Transverse colon (tissue), 4 donors: ENCODE data around the gene IVD. TPM values are rescaled to one million over a fixed set of nuclear protein-coding genes. Genes with fewer than 3 reads are reported as not detected.
A peak's percentile ranks its signal among the peaks of the same experiment; 100 is the strongest.

Source experiments
- DNase-seq: peaks from one replicate; pipeline ENCODE4 v3.0.0-alpha.2; 2019
- H3K27ac ChIP-seq, 4 donors: fragments of 200-600 bp; sonication (generic); 2 replicates each; pipeline ENCODE4 v1.5.1; 2016 to 2018; ENCODE audit warnings: inconsistent platforms in 4 of 4
- H3K27me3 ChIP-seq: fragments of 200-600 bp; sonication (generic); 2 replicates; pipeline ENCODE4 v1.5.1; 2017; ENCODE audit warnings: inconsistent platforms
- H3K36me3 ChIP-seq, 4 donors: fragments of 200-600 bp; sonication (generic); 2 replicates each; pipeline ENCODE4 v1.5.1; 2017 to 2019; ENCODE audit warnings: inconsistent platforms in 4 of 4
- H3K4me1 ChIP-seq, 4 donors: fragments of 200-600 bp; sonication (generic); 2 replicates each; pipeline ENCODE4 v1.5.1; 2017 to 2020; ENCODE audit warnings: inconsistent platforms in 4 of 4
- H3K4me3 ChIP-seq, 4 donors: fragments of 200-600 bp; sonication (generic); 1 replicate in 1 of 4; 2 replicates in 3 of 4; pipeline versions ENCODE4 v1.5.1 to v1.6.1; 2017 to 2019; ENCODE audit warnings: inconsistent platforms in 4 of 4
- H3K9me3 ChIP-seq, 2 donors: fragments of 200-600 bp; sonication (generic); 2 replicates each; pipeline ENCODE4 v1.5.1; 2017 to 2019; ENCODE audit warnings: inconsistent platforms in 2 of 2
- CTCF ChIP-seq, 5 experiments: fragments of 200-600 bp in 3 of 5; fragments of 450-650 bp in 2 of 5; sonication (generic) in 3 of 5; IDR thresholded peaks; 1 replicate in 2 of 5; 2 replicates in 3 of 5; pipeline ENCODE4 v1.5.1; 2016 to 2017; ENCODE audit warnings: antibody characterized with exemption in 5 of 5, inconsistent platforms in 3 of 5, mild to moderate bottlenecking in 2 of 5, moderate library complexity in 1 of 5
- EP300 ChIP-seq: sonication (generic); formaldehyde crosslinking; IDR thresholded peaks from one replicate; pipeline ENCODE4 v1.6.1; 2017; ENCODE audit warnings: antibody characterized with exemption, low read depth
- POLR2A ChIP-seq: fragments of 450-650 bp; IDR thresholded peaks from one replicate; pipeline ENCODE4 v1.6.1; 2016; ENCODE audit warnings: antibody characterized with exemption, mild to moderate bottlenecking, moderate library complexity
- POLR2AphosphoS5 ChIP-seq, 3 donors: sonication (generic); formaldehyde crosslinking; IDR thresholded peaks; one replicate each; pipeline ENCODE4 v1.6.1; 2016; ENCODE audit warnings: antibody characterized with exemption in 3 of 3
- WGBS, 2 donors: methylation state at CpG; one replicate each; pipeline ENCODE4 v1.1.5; 2018; ENCODE audit warnings: low coverage in 1 of 2; 5-methylcytosine and 5-hydroxymethylcytosine counted together
- in situ Hi-C, 4 donors: fragments of 200-750 bp; cut with MboI; loops; one replicate each; pipeline versions ENCODE4 v1.15.0 to v1.15.1; 2017; ENCODE audit warnings: low sequenced_read_pairs in 3 of 4, low pct_ligation_motif_present in 1 of 4, low pct_unique_long_range_greater_than_20kb in 1 of 4
- intact Hi-C: fragments of 100-400 bp; cut with DNase I; formaldehyde crosslinking; loops from one replicate; pipeline ENCODE4 v1.15.1; 2023; ENCODE audit warnings: low total_unique reads
- total RNA-seq, 4 donors: library from RNA; depleted of rRNA; stranded (reverse); fragments of >200 nt; gene quantifications; one replicate each; pipeline ENCODE4 v1.1.0, GENCODE V29; 2016

The IVD gene
- total RNA-seq, 4 donors from 2014 or later: 51.4 to 122 (median 58.7) TPM

- WGBS, 2 donors: 20% methylated on average over 44 of the region's 91 CpGs; no CpG with 5 or more reads in 1 of the 2 donors
- no peak for TF ChIP-seq EP300
- TF ChIP-seq POLR2A: no peak
- TF ChIP-seq POLR2AphosphoS5 (IDR thresholded peaks at IDR 0.05): peak in 2 of 3 donors; percentile 45 to 52
- peak; percentile 70 to 95 (median 79) for TF ChIP-seq CTCF (IDR thresholded peaks at IDR 0.05)
- Histone ChIP-seq H3K4me1 (peaks cover 10 to 17% (median 16%) of the 10 kb centered on the region in 4 donors), H3K27ac (peak overlapping the region; percentile 67 to 77 (median 72)), H3K27me3 (no peaks in the 10 kb centered on the region), H3K36me3 (no peaks in the 10 kb centered on the region), H3K9me3 (no peaks in the 10 kb centered on the region), H3K4me3 (peak overlapping the region in 2 of 4 donors; percentile 22 to 36)
- peak; percentile 91 for DNase-seq
- in situ Hi-C loops: loop anchor here in 1 of 4 donors (10.0 kb wide), 1 partner anchor 57 kb away; no protein-coding TSS in a partner anchor
- intact Hi-C loops: no loop called here
These were observed 37.6 kb upstream of the IVD start for GRCh38 chr15:40367686-40368611.

- Histone ChIP-seq H3K27ac (no peak overlapping the region), H3K9me3 (no peaks in the 10 kb centered on the region), H3K4me1 (peaks cover 10 to 17% (median 16%) of the 10 kb centered on the region in 4 donors), H3K27me3 (no peaks in the 10 kb centered on the region), H3K4me3 (no peak overlapping the region), H3K36me3 (no peaks in the 10 kb centered on the region)
- intact Hi-C loops (no loop called here), in situ Hi-C loops (loop anchor here in 1 of 4 donors (10.0 kb wide), 1 partner anchor 56 kb away; no protein-coding TSS in a partner anchor)
- 96 to 100% methylated on average over 1 to 23 of the region's 24 CpGs for WGBS, 2 donors
- TF ChIP-seq POLR2AphosphoS5 (IDR thresholded peaks at IDR 0.05) (no peak), POLR2A (no peak), EP300 (no peak), CTCF (IDR thresholded peaks at IDR 0.05) (no peak)
- no peak for DNase-seq
These were observed 36.7 kb upstream of the IVD start for GRCh38 chr15:40368719-40369473.

GRCh38 chr15:40369474-40369869 is 36.1 kb upstream of the IVD start:
- in situ Hi-C loops (loop anchor here in 1 of 4 donors (10.0 kb wide), 1 partner anchor 55 kb away; no protein-coding TSS in a partner anchor), intact Hi-C loops (no loop called here)
- no peak for TF ChIP-seq POLR2AphosphoS5 (IDR thresholded peaks at IDR 0.05)
- no peak for TF ChIP-seq CTCF (IDR thresholded peaks at IDR 0.05)
- TF ChIP-seq EP300: no peak
- TF ChIP-seq POLR2A: no peak
- H3K27me3 ChIP-seq: no peaks in the 10 kb centered on the region
- H3K4me3 ChIP-seq: no peak overlapping the region
- no peak overlapping the region for H3K27ac ChIP-seq
- H3K36me3 ChIP-seq: no peaks in the 10 kb centered on the region
- 87% methylated on average over 9 of the region's 10 CpGs; no CpG with 5 or more reads in 1 of the 2 donors for WGBS, 2 donors
- no peaks in the 10 kb centered on the region for H3K9me3 ChIP-seq
- no peak for DNase-seq
- peaks cover 10 to 17% (median 16%) of the 10 kb centered on the region in 4 donors for H3K4me1 ChIP-seq

GRCh38 chr15:40369971-40370370 is 35.6 kb upstream of the IVD start:
- Histone ChIP-seq H3K27ac (no peak overlapping the region), H3K4me1 (peaks cover 10 to 17% (median 16%) of the 10 kb centered on the region in 4 donors), H3K4me3 (no peak overlapping the region), H3K9me3 (no peaks in the 10 kb centered on the region), H3K27me3 (no peaks in the 10 kb centered on the region), H3K36me3 (no peaks in the 10 kb centered on the region)
- TF ChIP-seq POLR2AphosphoS5 (IDR thresholded peaks at IDR 0.05) (no peak), EP300 (no peak), POLR2A (no peak), CTCF (IDR thresholded peaks at IDR 0.05) (no peak)
- in situ Hi-C loops (loop anchor here in 1 of 4 donors (10.0 kb wide), 1 partner anchor 55 kb away; no protein-coding TSS in a partner anchor), intact Hi-C loops (no loop called here)
- 92% methylated on average over 8 of the region's 13 CpGs; no CpG with 5 or more reads in 1 of the 2 donors for WGBS, 2 donors
- no peak for DNase-seq
